Stomach smooth muscle (tissue), 2 donors: ENCODE results near the gene ZNF366.

ENCODE experiments used
- H3K27ac ChIP-seq: one replicate; pipeline ENCODE4 v1.7.0; 2013; ENCODE audit warnings: mild to moderate bottlenecking, low read length, inconsistent platforms
- H3K27me3 ChIP-seq, 2 donors: one replicate each; pipeline ENCODE4 v1.7.0; 2013; ENCODE audit warnings: low read length in 2 of 2; ENCODE audit not compliant: insufficient read depth in 2 of 2, control insufficient read depth in 1 of 2
- H3K36me3 ChIP-seq, 2 donors: one replicate each; pipeline ENCODE4 v1.7.0; 2013; ENCODE audit warnings: low read length in 2 of 2; ENCODE audit not compliant: control insufficient read depth in 2 of 2, insufficient read depth in 2 of 2
- H3K4me1 ChIP-seq: one replicate; pipeline ENCODE4 v1.7.0; 2013; ENCODE audit warnings: low read length; ENCODE audit not compliant: control insufficient read depth, insufficient read depth
- H3K4me3 ChIP-seq, 2 donors: one replicate each; pipeline ENCODE4 v1.7.0; 2013; ENCODE audit warnings: low read length in 2 of 2
- H3K9ac ChIP-seq, 2 donors: one replicate each; pipeline ENCODE4 v1.7.0; 2013; ENCODE audit warnings: low read length in 2 of 2, mild to moderate bottlenecking in 1 of 2
- H3K9me3 ChIP-seq, 2 donors: one replicate each; pipeline ENCODE4 v1.7.0; 2013; ENCODE audit warnings: low read length in 2 of 2; ENCODE audit not compliant: control insufficient read depth in 2 of 2
- donor health status: healthy.
- donor health status: Pancreatic carcinoma.

Gene ZNF366

GRCh38 chr5:72522607-72523006, 15.4 kb upstream of the ZNF366 start:
- H3K27me3 ChIP-seq, result no peaks in the 10 kb centered on the region
- no peak overlapping the region for H3K4me3 ChIP-seq
- H3K27ac ChIP-seq, result no peak overlapping the region
- H3K9ac ChIP-seq, result no peak overlapping the region
- no peaks in the 10 kb centered on the region for H3K36me3 ChIP-seq
- peaks cover 3 to 5% of the 10 kb centered on the region in 2 donors for H3K9me3 ChIP-seq
- no peaks in the 10 kb centered on the region for H3K4me1 ChIP-seq

GRCh38 chr5:72519111-72519510, 11.9 kb upstream of the ZNF366 start:
- Histone ChIP-seq H3K27me3 (no peaks in the 10 kb centered on the region), H3K4me3 (no peak overlapping the region), H3K27ac (no peak overlapping the region), H3K9ac (no peak overlapping the region), H3K9me3 (peaks cover 3 to 5% of the 10 kb centered on the region in 2 donors), H3K36me3 (no peaks in the 10 kb centered on the region), H3K4me1 (no peaks in the 10 kb centered on the region)

- Histone ChIP-seq H3K36me3 (no peaks in the 10 kb centered on the region), H3K4me3 (no peak overlapping the region), H3K9me3 (peaks cover 3 to 5% of the 10 kb centered on the region in 2 donors), H3K27ac (no peak overlapping the region), H3K4me1 (no peaks in the 10 kb centered on the region), H3K27me3 (no peaks in the 10 kb centered on the region), H3K9ac (no peak overlapping the region)
These were observed 10.9 kb upstream of the ZNF366 start for GRCh38 chr5:72518001-72518683.

GRCh38 chr5:72516916-72517315, 9.7 kb upstream of the ZNF366 start:
- H3K9ac ChIP-seq, result no peak overlapping the region
- no peaks in the 10 kb centered on the region for H3K4me1 ChIP-seq
- H3K27me3 ChIP-seq, result no peaks in the 10 kb centered on the region
- no peak overlapping the region for H3K4me3 ChIP-seq
- H3K36me3 ChIP-seq, result no peaks in the 10 kb centered on the region
- no peak overlapping the region for H3K27ac ChIP-seq
- peaks cover 3% of the 10 kb centered on the region in 2 donors for H3K9me3 ChIP-seq

- Histone ChIP-seq H3K9me3 (peaks cover under 1 to 3% of the 10 kb centered on the region in 2 donors), H3K27me3 (no peaks in the 10 kb centered on the region), H3K4me1 (peaks cover 7% of the 10 kb centered on the region), H3K36me3 (no peaks in the 10 kb centered on the region), H3K27ac (no peak overlapping the region), H3K4me3 (no peak overlapping the region), H3K9ac (no peak overlapping the region)
These were observed 8.0 kb upstream of the ZNF366 start for GRCh38 chr5:72515211-72515610.

GRCh38 chr5:72512593-72512860, 5.3 kb upstream of the ZNF366 start:
- Histone ChIP-seq H3K27me3 (no peaks in the 10 kb centered on the region), H3K9ac (no peak overlapping the region), H3K36me3 (no peaks in the 10 kb centered on the region), H3K27ac (no peak overlapping the region), H3K4me1 (peaks cover 20% of the 10 kb centered on the region), H3K4me3 (no peak overlapping the region), H3K9me3 (no peaks in the 10 kb centered on the region)

GRCh38 chr5:72511774-72512592, 4.8 kb upstream of the ZNF366 start:
- Histone ChIP-seq H3K27ac (no peak overlapping the region), H3K9ac (no peak overlapping the region), H3K4me1 (peaks cover 21% of the 10 kb centered on the region), H3K9me3 (no peaks in the 10 kb centered on the region), H3K36me3 (no peaks in the 10 kb centered on the region), H3K4me3 (no peak overlapping the region), H3K27me3 (no peaks in the 10 kb centered on the region)

GRCh38 chr5:72511366-72511765, 4.2 kb upstream of the ZNF366 start:
- Histone ChIP-seq H3K36me3 (no peaks in the 10 kb centered on the region), H3K4me3 (no peak overlapping the region), H3K4me1 (peaks cover 21% of the 10 kb centered on the region), H3K27ac (no peak overlapping the region), H3K27me3 (no peaks in the 10 kb centered on the region), H3K9me3 (no peaks in the 10 kb centered on the region), H3K9ac (no peak overlapping the region)

GRCh38 chr5:72510610-72511181, 3.5 kb upstream of the ZNF366 start:
- Histone ChIP-seq H3K4me3 (no peak overlapping the region), H3K27ac (no peak overlapping the region), H3K4me1 (peaks cover 21% of the 10 kb centered on the region), H3K36me3 (no peaks in the 10 kb centered on the region), H3K9ac (no peak overlapping the region), H3K9me3 (no peaks in the 10 kb centered on the region), H3K27me3 (no peaks in the 10 kb centered on the region)

GRCh38 chr5:72509401-72509800, 2.2 kb upstream of the ZNF366 start:
- no peaks in the 10 kb centered on the region for H3K27me3 ChIP-seq
- no peaks in the 10 kb centered on the region for H3K9me3 ChIP-seq
- H3K4me3 ChIP-seq, result no peak overlapping the region
- H3K4me1 ChIP-seq, result peaks cover 21% of the 10 kb centered on the region
- no peak overlapping the region for H3K9ac ChIP-seq
- H3K27ac ChIP-seq, result no peak overlapping the region
- no peaks in the 10 kb centered on the region for H3K36me3 ChIP-seq
